ENCODE measurements around the gene VPS18. TPM values are rescaled to one million over a fixed set of nuclear protein-coding genes. Genes with fewer than 3 reads are reported as not detected.

Gene VPS18
- total RNA-seq, 2 experiments from 2014 or later = 3.3 to 3.4 TPM

DNA sequence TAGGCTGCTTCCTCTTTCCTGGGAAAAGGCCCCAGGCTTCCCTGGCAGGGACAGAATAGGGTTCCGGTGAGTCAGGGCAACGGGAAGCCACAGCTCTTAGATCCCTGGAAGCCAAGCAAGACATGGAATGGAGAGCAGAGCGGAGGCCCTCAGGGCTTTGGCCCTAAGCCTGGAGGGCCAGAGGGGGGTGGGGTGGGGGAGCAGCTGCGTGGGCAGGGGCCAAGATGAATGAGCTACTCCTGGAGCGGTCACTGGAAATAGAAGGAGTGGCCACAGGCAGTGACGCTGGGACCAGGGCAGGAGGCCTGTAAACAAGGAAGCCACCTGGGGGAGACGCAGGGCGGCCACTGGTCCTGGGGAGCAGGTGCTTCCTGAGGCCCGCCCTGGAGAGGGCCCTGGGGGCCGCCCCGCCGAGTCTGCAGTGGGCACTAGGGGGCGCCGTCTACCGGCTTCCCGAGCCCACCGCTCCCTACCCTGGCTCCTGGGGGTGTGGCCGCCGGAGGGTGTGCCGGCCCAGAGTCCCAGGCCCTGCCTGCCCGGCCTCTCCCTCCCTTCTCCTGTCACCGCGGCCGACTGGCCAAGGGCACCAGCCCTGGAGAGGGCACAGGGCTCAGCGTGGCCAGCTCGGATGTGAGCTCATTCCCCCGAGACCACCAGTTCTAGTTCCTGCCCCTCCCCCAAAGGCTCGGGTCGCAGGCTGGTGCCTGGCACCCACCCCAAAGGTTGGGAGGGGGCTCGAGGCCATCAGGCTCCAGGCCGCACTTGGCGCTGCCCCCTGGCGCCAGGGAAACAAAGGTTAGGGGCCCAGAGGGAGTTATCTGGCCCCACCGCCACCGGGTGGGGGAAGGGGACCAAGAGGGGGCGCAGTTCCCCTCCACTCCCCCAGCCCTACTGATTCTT, 12.1 kb downstream of the VPS18 start:
- Mint-ChIP-seq H3K36me3 (ENCODE audit: low read depth) (peaks cover 5% of the 10 kb centered on the region), H3K27me3 (ENCODE audit: low read depth) (no peaks in the 10 kb centered on the region), H3K4me3 (peak overlapping the region; percentile 73), H3K4me1 (ENCODE audit: low read depth) (peaks cover 21% of the 10 kb centered on the region), H3K9me3 (no peaks in the 10 kb centered on the region), H3K27ac (peak overlapping the region; percentile 24)
- peak; percentile 87 for DNase-seq
- CTCF ChIA-PET = interaction anchor here (0.5 to 15.7 kb wide), 26 partner anchors 10 to 290 kb away, joined by 3 to 393 read pairs (median 4); partner anchors contain the start of genes CHAC1, DLL4 and VPS18
- intact Hi-C loops (cut with micrococcal nuclease) = loop anchor here (1.0 to 5.0 kb wide), 2 partner anchors 376 to 426 kb away; partner anchors contain the start of genes NUSAP1 and OIP5

DNA sequence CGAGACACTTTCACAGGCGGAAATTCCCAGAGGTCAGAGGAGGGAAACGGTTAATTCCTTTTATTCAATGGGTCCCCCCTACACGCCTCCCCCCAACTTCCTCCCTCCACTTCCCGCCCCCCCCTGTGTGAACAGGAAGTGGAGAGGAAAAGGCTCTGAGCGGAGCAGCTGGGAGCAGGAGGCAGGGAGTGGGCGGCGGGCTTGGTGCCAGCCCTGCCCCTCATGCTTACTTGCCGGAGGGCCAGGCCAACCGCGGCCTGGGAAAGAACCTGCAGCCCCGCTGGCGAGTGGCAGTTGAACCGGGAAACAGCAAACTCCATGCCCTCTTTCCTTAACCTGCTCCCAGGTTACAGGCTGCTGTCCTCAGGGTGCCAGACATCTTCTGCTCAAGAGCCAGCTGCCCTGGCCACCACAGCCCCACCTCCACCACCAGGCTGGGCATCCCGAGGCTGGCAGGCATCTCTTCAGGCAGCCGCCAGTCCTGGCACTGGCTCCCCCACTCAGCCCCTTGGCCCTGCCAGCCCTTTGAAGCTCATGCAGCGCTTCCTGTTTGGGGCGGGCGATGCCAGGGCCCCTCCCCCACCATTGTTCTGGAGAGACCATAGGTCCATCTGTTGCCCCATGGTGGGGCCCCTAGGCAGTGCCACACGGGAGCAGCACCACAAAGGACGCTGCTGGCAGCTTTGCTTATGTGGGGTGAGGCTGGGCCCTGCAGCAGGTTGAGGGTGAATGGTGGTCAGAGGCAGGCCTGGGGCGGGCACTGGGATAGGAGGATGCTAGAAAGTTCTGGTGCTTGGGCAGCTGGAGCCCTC, 12.9 kb downstream of the VPS18 start:
- Mint-ChIP-seq H3K27ac (peak overlapping the region; percentile 81), H3K4me3 (peak overlapping the region; percentile 73), H3K27me3 (ENCODE audit: low read depth) (no peaks in the 10 kb centered on the region), H3K9me3 (no peaks in the 10 kb centered on the region), H3K4me1 (ENCODE audit: low read depth) (peaks cover 21% of the 10 kb centered on the region), H3K36me3 (ENCODE audit: low read depth) (peaks cover 5% of the 10 kb centered on the region)
- CTCF ChIA-PET = interaction anchor here (0.5 to 15.7 kb wide), 23 partner anchors 10 to 324 kb away, joined by 3 to 393 read pairs (median 4); partner anchors contain the start of genes CHAC1, CHP1, DLL4 and VPS18
- intact Hi-C loops (cut with micrococcal nuclease) = loop anchor here (1.0 to 5.0 kb wide), 3 partner anchors 21 to 425 kb away; partner anchors contain the start of genes NUSAP1 and OIP5
- peak; percentile 75 for DNase-seq

DNA sequence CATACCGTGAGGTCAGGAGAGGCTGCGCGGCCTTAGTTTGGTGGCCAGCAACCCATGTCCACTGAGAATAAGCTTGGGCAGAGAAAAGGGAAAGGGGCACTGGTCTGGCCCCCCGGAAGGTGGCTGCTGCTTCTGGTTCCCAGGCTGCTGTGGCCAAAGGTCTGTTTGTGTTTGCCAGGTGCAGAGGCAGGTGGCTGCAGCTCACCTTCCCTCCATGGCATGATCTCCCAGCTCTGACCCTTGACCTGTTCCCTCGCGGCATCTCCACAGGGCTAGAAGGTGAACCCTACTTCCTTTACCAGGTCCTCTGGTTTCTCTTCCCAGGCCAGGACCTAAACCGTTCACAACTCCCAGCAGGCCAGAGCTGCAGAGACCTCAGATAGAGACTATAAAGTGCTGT, 13.8 kb downstream of the VPS18 start:
- no peaks in the 10 kb centered on the region for H3K27me3 Mint-ChIP-seq (ENCODE audit: low read depth)
- no peaks in the 10 kb centered on the region for H3K9me3 Mint-ChIP-seq
- intact Hi-C loops (cut with micrococcal nuclease) = loop anchor here (5.0 kb wide), 1 partner anchor 374 kb away; no protein-coding TSS in a partner anchor
- CTCF ChIA-PET = interaction anchor here (0.7 to 15.7 kb wide), 10 partner anchors 9 to 277 kb away, joined by 3 to 393 read pairs (median 43); partner anchors contain the start of genes DLL4 and VPS18
- H3K4me1 Mint-ChIP-seq (ENCODE audit: low read depth) = peaks cover 16% of the 10 kb centered on the region
- no peak for DNase-seq
- no peak overlapping the region for H3K4me3 Mint-ChIP-seq
- peak overlapping the region; percentile 50 for H3K27ac Mint-ChIP-seq
- H3K36me3 Mint-ChIP-seq (ENCODE audit: low read depth) = peaks cover 5% of the 10 kb centered on the region

GRCh38 chr15:40909662-40910630, 15.7 kb downstream of the VPS18 start:
- Mint-ChIP-seq H3K27me3 (ENCODE audit: low read depth) (no peaks in the 10 kb centered on the region), H3K27ac (no peak overlapping the region), H3K9me3 (no peaks in the 10 kb centered on the region), H3K36me3 (ENCODE audit: low read depth) (no peaks in the 10 kb centered on the region), H3K4me3 (no peak overlapping the region), H3K4me1 (ENCODE audit: low read depth) (peaks cover 9% of the 10 kb centered on the region)
- CTCF ChIA-PET = interaction anchor here (0.6 to 5.2 kb wide), 3 partner anchors 20 to 126 kb away, joined by 3 to 34 read pairs (median 6); partner anchors contain the start of gene DLL4
- DNase-seq = no peak
- intact Hi-C loops (cut with micrococcal nuclease) = loop anchor here (5.0 kb wide), 1 partner anchor 372 kb away; no protein-coding TSS in a partner anchor

DNA sequence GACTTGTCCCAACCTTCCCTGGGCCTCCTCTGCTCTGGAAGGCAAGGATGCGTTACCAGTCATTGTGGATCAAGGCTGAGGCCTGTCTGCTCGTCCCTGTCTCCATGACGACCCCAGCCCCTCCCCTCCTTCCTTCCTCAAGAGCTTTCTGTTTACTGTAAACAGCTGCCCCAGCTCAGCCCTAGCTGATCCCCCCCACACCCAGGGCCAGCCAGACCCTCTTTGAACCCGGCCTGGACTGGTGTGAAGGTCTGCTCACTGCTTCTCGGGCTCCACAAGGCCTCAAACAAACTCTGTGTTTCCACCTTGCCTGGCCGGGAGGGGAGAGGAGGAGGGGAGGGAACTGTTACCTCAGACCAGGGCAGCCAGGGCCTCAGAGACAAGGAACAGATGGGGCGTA, 16.9 kb downstream of the VPS18 start:
- H3K27me3 Mint-ChIP-seq (ENCODE audit: low read depth) = no peaks in the 10 kb centered on the region
- H3K27ac Mint-ChIP-seq = no peak overlapping the region
- peaks cover 9% of the 10 kb centered on the region for H3K4me1 Mint-ChIP-seq (ENCODE audit: low read depth)
- DNase-seq = no peak
- no peaks in the 10 kb centered on the region for H3K36me3 Mint-ChIP-seq (ENCODE audit: low read depth)
- H3K9me3 Mint-ChIP-seq = no peaks in the 10 kb centered on the region
- CTCF ChIA-PET = interaction anchor here (1.4 kb wide), 1 partner anchor 111 kb away, joined by 3 read pairs; no protein-coding TSS in a partner anchor
- intact Hi-C loops (cut with micrococcal nuclease) = no loop called here
- H3K4me3 Mint-ChIP-seq = no peak overlapping the region

DNA sequence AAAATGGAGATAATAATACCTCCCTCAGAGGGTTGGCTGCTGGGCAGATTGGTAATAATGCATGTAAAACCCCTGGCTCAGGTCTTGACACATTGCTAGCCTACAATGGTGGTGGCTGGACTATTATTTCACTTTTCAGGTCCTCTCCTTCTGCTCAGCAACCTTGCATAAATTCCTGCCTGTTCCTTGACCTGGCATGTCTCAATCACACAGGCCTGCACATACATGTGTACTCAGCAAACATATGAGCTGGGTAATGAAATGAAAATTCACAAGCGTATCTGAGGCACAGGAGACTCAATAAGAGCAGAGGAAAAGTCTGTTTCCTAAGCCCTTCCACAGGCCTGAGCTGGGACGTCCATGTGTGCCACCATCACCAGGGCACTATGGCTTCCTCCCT, 17.4 kb downstream of the VPS18 start:
- Mint-ChIP-seq H3K36me3 (ENCODE audit: low read depth) (no peaks in the 10 kb centered on the region), H3K4me1 (ENCODE audit: low read depth) (peaks cover 9% of the 10 kb centered on the region), H3K4me3 (no peak overlapping the region), H3K27me3 (ENCODE audit: low read depth) (no peaks in the 10 kb centered on the region), H3K27ac (no peak overlapping the region), H3K9me3 (no peaks in the 10 kb centered on the region)
- CTCF ChIA-PET = interaction anchor here (0.6 to 1.4 kb wide), 4 partner anchors 19 to 389 kb away, joined by 3 to 4 read pairs (median 3); no protein-coding TSS in a partner anchor
- no peak for DNase-seq
- intact Hi-C loops (cut with micrococcal nuclease) = no loop called here

- no peaks in the 10 kb centered on the region for H3K27me3 Mint-ChIP-seq (ENCODE audit: low read depth)
- no peak overlapping the region for H3K27ac Mint-ChIP-seq
- intact Hi-C loops (cut with micrococcal nuclease) = no loop called here
- H3K4me3 Mint-ChIP-seq = no peak overlapping the region
- CTCF ChIA-PET = interaction anchor here (1.4 kb wide), 2 partner anchors 18 to 110 kb away, joined by 3 read pairs; no protein-coding TSS in a partner anchor
- H3K4me1 Mint-ChIP-seq (ENCODE audit: low read depth) = peaks cover 5% of the 10 kb centered on the region
- DNase-seq = no peak
- H3K9me3 Mint-ChIP-seq = no peaks in the 10 kb centered on the region
- H3K36me3 Mint-ChIP-seq (ENCODE audit: low read depth) = no peaks in the 10 kb centered on the region
These were observed 18.2 kb downstream of the VPS18 start for GRCh38 chr15:40912478-40912877.

GRCh38 chr15:40914013-40914412, 19.8 kb downstream of the VPS18 start:
- intact Hi-C loops (cut with micrococcal nuclease) = no loop called here
- DNase-seq = no peak
- Mint-ChIP-seq H3K4me3 (no peak overlapping the region), H3K27me3 (ENCODE audit: low read depth) (no peaks in the 10 kb centered on the region), H3K4me1 (ENCODE audit: low read depth) (no peaks in the 10 kb centered on the region), H3K9me3 (no peaks in the 10 kb centered on the region), H3K27ac (no peak overlapping the region), H3K36me3 (ENCODE audit: low read depth) (no peaks in the 10 kb centered on the region)
- CTCF ChIA-PET = interaction anchor here (1.0 kb wide), 1 partner anchor 28 kb away, joined by 3 read pairs; no protein-coding TSS in a partner anchor

DNA sequence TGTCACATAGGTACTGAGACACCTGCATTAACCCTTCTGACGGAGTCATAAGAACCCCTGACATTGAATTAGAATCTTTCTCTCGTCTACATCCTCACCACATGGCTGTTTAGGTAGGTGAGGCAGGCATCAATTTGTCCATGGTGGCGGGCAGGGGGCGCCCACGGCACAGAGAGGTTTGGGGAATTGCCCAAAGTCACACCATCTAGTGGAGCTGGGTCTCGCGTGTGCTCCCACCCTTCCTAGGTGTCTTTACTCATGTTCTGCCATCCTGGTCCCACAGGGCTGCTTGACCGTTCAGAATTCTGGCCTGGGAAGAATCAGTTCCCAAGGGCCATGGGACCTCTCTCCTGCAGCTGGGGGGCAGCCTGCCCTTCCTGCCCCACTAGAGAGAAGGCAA, 20.2 kb downstream of the VPS18 start:
- intact Hi-C loops (cut with micrococcal nuclease) = no loop called here
- H3K36me3 Mint-ChIP-seq (ENCODE audit: low read depth) = no peaks in the 10 kb centered on the region
- no peaks in the 10 kb centered on the region for H3K4me1 Mint-ChIP-seq (ENCODE audit: low read depth)
- no peaks in the 10 kb centered on the region for H3K27me3 Mint-ChIP-seq (ENCODE audit: low read depth)
- CTCF ChIA-PET = interaction anchor here (0.5 to 1.0 kb wide), 3 partner anchors 10 to 270 kb away, joined by 3 read pairs; no protein-coding TSS in a partner anchor
- no peak overlapping the region for H3K4me3 Mint-ChIP-seq
- no peak for DNase-seq
- no peaks in the 10 kb centered on the region for H3K9me3 Mint-ChIP-seq
- no peak overlapping the region for H3K27ac Mint-ChIP-seq

DNA sequence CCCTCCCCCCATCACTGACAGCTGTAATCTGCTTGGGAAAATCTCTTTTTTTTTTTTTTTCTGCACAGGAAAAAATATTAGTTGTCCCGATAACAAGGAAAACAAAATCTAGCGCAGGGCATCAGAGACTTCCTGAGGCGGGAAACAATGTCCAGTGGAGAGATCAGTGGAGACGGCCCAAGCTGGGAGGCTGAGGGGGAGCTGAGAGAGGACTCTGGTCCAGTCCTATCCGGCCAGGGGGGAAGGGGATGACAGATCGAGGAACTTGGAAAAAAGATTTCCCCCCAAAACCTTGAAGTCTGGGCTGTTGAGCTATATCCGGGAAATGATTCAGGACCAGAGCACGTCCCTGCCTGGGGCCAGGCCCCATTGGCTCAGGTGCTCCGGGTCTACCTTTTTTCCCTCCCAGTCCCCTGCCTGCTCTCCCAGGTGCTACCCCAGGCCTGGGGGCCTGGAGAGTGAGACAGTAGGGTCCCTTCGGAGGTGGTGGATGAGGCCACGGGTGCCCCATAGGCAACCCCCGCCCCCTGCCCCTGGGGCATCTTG, 20.9 kb downstream of the VPS18 start:
- no peaks in the 10 kb centered on the region for H3K9me3 Mint-ChIP-seq
- DNase-seq = no peak
- no peak overlapping the region for H3K4me3 Mint-ChIP-seq
- intact Hi-C loops (cut with micrococcal nuclease) = no loop called here
- H3K27me3 Mint-ChIP-seq (ENCODE audit: low read depth) = no peaks in the 10 kb centered on the region
- H3K27ac Mint-ChIP-seq = no peak overlapping the region
- CTCF ChIA-PET = interaction anchor here (0.5 to 1.6 kb wide), 8 partner anchors 10 to 408 kb away, joined by 3 to 6 read pairs (median 3); no protein-coding TSS in a partner anchor
- H3K4me1 Mint-ChIP-seq (ENCODE audit: low read depth) = no peaks in the 10 kb centered on the region
- H3K36me3 Mint-ChIP-seq (ENCODE audit: low read depth) = no peaks in the 10 kb centered on the region

GRCh38 chr15:40915679-40916078, 21.4 kb downstream of the VPS18 start:
- CTCF ChIA-PET = interaction anchor here (0.6 to 2.5 kb wide), 5 partner anchors 9 to 227 kb away, joined by 3 to 13 read pairs (median 4); no protein-coding TSS in a partner anchor

More at GRCh38 chr15:40915679-40916078, 21.4 kb downstream of the VPS18 start:
- H3K4me1 Mint-ChIP-seq (ENCODE audit: low read depth) = no peaks in the 10 kb centered on the region
- no peaks in the 10 kb centered on the region for H3K27me3 Mint-ChIP-seq (ENCODE audit: low read depth)
- no peaks in the 10 kb centered on the region for H3K36me3 Mint-ChIP-seq (ENCODE audit: low read depth)
- H3K9me3 Mint-ChIP-seq = no peaks in the 10 kb centered on the region
- DNase-seq = no peak
- no peak overlapping the region for H3K27ac Mint-ChIP-seq
- H3K4me3 Mint-ChIP-seq = no peak overlapping the region
- intact Hi-C loops (cut with micrococcal nuclease) = no loop called here

All from activated naive CD4-positive, alpha-beta T cell treated with anti-CD3 and anti-CD28 coated beads for 36 hours (primary cell).